HG03097 (cell line): Measurements from ENCODE around the gene OR52I1.

Experiments
- ATAC-seq: cut with Tn5 transposase; IDR thresholded peaks from one replicate; pipeline ENCODE4 v1.9.1; 2021; ENCODE audit not compliant: unreplicated experiment, low FRiP score

OR52I1 gene, protein sequence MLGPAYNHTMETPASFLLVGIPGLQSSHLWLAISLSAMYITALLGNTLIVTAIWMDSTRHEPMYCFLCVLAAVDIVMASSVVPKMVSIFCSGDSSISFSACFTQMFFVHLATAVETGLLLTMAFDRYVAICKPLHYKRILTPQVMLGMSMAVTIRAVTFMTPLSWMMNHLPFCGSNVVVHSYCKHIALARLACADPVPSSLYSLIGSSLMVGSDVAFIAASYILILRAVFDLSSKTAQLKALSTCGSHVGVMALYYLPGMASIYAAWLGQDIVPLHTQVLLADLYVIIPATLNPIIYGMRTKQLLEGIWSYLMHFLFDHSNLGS

DNA sequence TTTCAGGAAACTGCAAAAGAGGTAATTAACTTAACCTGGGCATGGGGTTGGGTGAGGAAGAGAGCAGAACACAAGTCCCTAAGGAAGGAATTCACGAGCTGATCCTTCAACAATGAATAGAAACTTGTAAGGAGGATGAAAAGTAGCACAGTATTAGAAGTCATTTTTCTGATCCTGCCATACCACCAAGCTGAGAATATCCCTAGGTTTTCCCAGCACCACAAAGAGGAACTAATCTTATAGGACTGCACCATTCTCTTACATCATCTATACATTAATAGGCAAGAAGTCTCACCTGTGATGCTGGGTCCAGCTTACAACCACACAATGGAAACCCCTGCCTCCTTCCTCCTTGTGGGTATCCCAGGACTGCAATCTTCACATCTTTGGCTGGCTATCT, at the start of gene OR52I1:
TSS of gene OR52I1 (plus strand) at position 301 of the 400 bp plus-strand sequence. CDS start at position 301, 0 bp downstream.
- no peak for ATAC-seq

DNA sequence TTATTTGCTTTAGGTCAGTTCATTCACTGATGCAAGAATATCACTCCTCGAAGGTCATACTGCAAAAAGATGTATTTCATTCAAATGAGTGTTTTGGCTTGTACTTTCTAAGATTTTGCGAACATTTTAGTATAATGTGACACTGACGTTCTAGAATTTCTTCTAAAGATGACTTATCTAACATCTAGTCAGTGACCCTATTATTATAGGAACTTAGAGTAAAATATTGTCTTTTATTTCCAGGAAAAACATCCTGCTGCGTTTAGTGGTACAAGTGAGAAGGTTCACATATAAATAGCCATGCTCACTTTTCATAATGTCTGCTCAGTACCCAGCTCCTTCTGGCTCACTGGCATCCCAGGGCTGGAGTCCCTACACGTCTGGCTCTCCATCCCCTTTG, 48.9 kb upstream of the OR52I1 start, which contains the start of gene OR52M1:
TSS of gene OR52M1 (plus strand) at position 301 of the 400 bp plus-strand sequence. CDS start at position 301, 0 bp downstream.
- no peak for ATAC-seq

DNA sequence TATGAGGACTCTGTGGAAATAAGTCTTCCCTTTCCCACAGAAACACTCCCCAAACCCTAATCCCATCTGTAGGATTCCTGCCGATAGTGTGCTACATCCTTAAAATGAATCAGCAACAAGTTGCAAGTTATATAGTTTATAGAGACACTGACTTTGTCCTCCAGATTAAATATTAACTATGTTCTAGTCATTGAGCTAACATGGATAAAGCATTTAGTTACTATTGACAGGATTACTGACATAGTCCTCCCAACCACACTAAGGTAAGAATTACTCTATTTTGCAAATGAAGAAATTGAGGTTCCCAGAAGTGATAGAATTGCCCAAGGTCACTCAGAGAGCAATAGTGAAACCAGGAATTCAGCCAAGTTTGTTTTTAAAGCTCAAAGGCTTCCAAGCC, 47.0 kb upstream of the OR52I1 start:
- no peak for ATAC-seq

DNA sequence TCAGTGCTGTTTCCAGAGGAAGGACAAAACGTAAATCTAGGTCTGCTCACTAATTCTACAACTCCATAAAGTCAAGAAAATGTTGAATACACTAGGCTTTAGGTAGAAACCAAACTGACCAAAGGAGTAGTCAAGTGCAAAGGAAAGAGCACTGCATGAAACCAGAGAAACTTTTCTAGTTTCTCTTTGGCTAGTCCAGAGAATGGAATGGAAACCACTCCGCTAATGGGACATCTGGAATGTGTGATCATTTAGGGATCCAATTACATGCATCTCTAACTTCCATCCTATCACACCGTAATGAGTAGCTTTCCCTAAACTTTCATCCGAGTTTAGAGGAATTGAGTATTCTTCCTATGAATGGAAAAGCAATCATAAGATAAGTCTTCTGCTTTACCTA, 46.4 kb upstream of the OR52I1 start:
- ATAC-seq: no peak

DNA sequence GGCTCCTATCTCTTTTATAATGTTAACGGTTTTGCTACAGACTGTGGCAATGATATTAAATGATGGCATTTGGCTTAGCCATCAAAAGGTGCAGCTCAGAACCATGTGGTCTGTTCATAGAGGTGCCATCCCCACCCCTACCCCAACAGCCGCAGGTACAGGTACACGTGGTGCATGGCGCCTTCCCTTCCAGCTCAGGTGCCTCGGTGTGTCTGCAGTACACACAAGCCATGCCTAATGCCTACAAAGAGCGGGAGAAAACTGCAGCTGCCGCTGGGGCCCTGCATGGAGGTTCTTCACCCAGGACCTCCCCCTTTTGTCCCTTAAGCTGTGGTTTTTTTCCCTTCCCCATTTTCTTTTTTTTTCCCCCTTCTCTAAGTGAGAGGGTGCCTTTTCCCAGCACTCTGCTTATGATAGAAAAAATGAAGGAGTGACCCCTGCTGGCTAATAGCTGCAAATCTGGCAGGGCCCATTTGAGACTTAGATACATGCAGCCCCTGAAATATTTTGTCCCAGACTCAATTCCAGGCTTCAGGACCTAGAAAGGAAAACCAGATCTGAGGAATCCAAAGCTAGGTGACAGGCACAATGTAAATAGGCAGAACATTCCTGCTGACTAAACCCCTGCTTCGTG, 42.4 kb upstream of the OR52I1 start:
- no peak for ATAC-seq

- no peak for ATAC-seq
These were observed 34.1 kb upstream of the OR52I1 start for GRCh38 chr11:4559527-4560440.

DNA sequence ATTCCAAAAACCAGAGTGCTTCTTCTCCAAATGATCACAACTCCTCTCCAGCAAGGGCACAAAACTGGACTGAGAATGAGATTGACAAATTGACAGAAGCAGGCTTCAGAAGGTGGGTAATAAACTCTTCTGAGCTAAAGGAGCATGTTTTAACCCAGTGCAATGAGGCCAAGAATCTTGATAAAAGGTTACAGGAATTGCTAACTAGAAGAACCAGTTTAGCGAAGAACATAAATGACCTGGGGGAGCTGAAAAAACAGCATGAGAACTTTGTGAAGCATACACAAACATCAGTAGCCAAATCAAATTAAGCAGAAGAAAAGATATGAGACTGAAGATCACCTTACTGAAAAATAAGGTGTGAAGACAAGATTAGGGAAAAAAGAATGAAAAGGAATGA, 33.4 kb upstream of the OR52I1 start:
- ATAC-seq: no peak

- no peak for ATAC-seq
These were observed 28.5 kb upstream of the OR52I1 start for GRCh38 chr11:4565371-4565770.

DNA sequence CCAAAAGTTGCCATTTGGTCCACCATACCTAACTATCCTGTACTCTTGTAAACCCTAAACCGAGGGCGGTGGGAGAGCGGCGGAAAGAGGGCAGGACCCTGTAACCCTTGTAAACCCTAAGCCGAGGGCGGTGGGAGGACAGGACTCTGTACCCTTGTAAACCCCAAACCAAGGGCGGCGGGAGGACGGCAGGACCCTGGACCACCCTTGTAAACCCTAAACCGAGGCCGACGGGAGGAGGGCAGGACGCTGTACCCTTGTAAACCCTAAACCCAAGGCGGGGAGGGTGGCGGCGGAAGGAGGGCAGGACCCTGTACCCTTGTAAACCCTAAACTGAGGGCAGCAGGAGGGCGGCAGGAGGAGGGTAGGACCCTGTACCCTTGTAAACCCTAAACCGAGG, 24.8 kb upstream of the OR52I1 start:
- no peak for ATAC-seq

DNA sequence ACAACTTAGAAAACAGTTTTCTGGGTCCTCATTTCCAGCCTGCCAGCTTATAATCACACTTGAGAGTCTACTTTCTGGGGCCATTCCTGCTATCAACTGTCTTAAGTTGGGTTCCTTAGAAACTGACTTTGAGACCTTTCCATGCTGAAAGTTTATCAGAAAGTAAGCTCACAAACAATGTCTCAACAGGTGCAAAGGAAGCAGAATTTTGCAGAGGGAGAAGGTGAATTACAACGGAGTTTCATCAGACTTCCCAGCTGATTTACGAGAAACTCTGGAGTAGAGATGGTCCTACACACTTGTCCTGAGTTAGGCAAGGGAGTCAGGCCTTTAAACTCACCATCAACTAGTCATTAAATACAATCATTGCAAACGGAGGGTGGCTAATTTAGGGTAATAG, 17.0 kb upstream of the OR52I1 start:
- no peak for ATAC-seq

GRCh38 chr11:4577761-4578160, 16.1 kb upstream of the OR52I1 start:
- no peak for ATAC-seq

DNA sequence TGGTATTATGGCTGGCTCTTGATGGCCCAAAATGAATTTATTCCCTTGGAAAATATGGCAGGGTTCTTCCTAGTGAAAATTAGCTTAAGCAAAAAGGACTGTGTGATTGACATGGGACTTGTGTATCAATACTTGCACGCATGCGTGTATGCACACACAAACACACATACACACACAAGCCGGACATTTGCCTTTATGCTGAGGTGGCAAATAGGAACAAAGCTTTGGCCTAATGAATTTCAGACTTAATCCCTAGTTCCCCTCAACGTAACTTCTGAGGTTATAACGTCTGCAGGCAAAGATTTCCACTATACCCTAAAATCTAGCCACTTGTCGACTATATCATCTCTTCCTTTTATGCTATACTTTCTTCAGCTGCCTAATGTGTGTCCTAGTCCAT, 15.2 kb upstream of the OR52I1 start:
- no peak for ATAC-seq

DNA sequence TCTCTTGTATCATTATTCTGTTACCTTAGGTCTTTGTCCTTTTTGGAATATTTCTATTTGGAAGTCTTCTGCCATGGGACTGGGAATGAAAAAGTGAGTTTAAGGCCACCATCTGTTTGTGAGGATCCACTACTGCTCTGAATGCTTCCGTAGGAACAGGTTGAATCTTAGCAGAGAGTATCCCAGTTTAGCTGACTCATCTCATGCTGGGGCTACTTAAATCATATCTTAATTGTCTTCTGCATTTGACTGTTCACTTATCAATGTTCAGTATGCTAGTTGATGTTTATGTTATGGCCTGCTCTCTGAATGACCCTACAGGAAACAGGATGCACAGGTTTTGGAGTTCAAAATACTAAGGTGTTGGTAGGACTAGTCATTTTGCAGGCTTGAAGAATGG, 13.7 kb upstream of the OR52I1 start:
- no peak for ATAC-seq

GRCh38 chr11:4581443-4581842, 12.4 kb upstream of the OR52I1 start, which contains the start of gene OR52I2:
Gene OR52I2, plus strand, starts transcription at chr11:4581743.
- no peak for ATAC-seq

- ATAC-seq: no peak
These were observed 4.8 kb upstream of the OR52I1 start for GRCh38 chr11:4589017-4589416.

DNA sequence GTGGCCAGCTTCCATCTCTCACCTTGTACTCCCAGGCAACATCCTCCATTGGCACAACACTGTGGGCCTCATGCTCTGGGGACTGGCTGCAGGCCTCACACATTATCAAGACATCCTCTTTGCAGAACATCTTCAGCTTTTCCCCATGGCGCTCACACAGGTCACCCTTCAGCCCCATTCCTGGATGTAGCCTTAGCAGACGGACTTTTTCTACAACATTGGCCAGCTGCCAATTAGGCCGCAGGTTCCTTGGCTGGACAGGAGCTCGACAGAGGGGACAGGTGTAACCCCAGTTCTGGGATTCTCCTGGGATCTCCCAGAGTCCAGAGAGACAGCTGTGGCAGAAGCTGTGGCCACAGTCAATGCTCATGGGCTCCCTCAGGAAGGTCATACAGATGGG, 11.2 kb downstream of the OR52I1 start:
- ATAC-seq: no peak

DNA sequence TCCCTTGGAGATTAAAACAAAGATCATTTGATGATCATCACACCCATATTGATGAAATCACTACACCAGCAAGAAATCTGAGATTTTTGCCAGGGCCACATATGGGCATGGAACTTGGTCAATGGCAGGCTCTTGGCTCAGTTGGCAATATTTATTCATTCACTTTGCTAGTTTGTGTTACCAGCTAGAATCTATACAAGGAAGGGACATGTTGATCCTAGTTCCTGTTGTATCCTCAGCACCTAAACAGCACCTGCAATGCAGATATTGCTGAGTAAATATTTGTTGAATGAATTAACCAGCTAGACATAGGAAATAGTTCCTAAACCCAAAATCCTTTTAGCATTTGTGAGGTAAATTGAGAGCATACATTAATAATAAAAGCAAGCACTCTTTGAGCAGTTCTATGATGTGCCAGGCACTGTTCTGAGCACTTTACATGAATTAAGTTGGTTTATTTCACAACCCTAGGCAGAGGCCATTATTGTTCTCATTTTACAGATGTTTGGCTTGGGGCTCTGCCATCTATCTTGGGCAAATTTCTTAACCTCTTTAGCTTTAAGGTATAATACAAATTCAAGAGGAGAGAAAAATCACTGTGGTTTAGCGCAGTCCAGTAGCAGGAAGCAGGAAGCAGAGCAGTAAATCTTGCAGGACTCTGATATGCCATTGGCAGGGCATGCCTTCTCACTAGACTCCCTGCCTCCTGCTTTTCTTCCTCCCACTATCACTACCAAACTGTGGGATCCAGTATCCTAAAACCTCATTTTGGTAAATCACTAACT, 12.6 kb downstream of the OR52I1 start:
- no peak for ATAC-seq

- ATAC-seq: no peak
These were observed 13.3 kb downstream of the OR52I1 start for GRCh38 chr11:4607096-4607495.

GRCh38 chr11:4607781-4608666, 14.2 kb downstream of the OR52I1 start, which contains the start of gene TRIM68:
Gene TRIM68, minus strand, starts transcription at chr11:4608231. Its CDS starts 2,727 bp downstream, at chr11:4605504.
- ATAC-seq: peak; percentile 100
